Muscle of back (tissue), 11 donors: ENCODE measurements around the gene GMIP. TPM values are rescaled to one million over a fixed set of nuclear protein-coding genes. Genes with fewer than 3 reads are reported as not detected.
A peak's percentile ranks its signal among the peaks of the same experiment; 100 is the strongest.

Experiments used
- DNase-seq, 3 donors: peaks; one replicate each; pipeline versions ENCODE4 v3.0.0 to v3.0.0-alpha.2; 2013
- polyA plus RNA-seq, 10 donors: library from polyadenylated mRNA; unstranded; fragments of 120-200 nt; gene quantifications; one replicate each; pipeline ENCODE4 v1.2.1, GENCODE V29; 2013; ENCODE audit not compliant: insufficient read length in 10 of 10

GMIP gene
- polyA plus RNA-seq, 10 donors = 1.9 to 4.9 (median 2.9) TPM

DNA sequence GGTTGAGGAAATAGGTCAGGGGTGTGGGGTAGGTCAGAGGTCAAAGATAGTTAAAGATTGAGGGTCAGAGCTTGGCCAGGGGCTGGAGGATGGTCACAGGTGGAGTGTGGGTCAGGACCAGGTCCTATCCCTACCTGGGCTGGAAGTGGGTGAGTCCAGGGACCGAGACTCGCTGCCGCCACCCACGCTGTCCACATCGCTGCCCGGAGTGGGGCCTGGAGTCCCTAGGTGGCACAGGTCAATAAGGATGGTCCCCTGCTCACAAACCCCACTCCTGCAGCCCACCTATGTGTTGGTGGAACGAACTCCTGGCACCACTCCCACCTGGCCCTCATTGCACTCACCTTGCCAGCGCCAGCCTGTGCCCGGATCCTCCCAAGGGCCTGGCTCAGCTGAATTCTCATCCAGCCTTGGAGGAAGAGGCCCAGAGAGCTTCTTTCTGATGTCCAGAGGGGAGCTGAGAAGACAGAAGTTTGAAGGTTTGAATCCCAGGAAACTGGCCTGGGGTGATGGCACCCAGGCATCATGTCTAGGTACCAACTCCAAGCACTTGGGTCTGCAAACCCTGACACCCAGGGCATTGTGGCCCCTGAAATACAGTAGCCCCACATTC lies 6.8 kb downstream of the GMIP start:
- DNase-seq = no peak

DNA sequence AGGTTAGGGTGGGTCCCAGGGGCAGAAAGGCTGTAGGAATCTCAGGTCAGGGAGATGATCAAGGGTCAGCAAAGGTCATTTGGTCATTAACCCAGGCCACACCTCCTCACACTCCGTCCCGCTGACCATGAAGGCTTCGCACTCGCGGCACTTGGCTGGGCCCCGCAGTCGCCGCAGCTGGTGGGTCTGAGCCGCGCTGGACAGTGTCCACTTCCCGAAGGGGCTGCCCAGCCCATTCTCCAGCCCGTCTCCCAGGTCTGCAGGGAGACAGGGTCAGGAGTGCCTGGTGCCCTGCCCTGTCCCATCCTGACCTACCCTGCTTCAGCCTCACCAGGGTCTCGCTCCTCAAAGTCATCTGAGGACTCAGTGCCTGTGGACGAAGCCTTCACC lies 8.1 kb downstream of the GMIP start:
- DNase-seq = no peak

DNA sequence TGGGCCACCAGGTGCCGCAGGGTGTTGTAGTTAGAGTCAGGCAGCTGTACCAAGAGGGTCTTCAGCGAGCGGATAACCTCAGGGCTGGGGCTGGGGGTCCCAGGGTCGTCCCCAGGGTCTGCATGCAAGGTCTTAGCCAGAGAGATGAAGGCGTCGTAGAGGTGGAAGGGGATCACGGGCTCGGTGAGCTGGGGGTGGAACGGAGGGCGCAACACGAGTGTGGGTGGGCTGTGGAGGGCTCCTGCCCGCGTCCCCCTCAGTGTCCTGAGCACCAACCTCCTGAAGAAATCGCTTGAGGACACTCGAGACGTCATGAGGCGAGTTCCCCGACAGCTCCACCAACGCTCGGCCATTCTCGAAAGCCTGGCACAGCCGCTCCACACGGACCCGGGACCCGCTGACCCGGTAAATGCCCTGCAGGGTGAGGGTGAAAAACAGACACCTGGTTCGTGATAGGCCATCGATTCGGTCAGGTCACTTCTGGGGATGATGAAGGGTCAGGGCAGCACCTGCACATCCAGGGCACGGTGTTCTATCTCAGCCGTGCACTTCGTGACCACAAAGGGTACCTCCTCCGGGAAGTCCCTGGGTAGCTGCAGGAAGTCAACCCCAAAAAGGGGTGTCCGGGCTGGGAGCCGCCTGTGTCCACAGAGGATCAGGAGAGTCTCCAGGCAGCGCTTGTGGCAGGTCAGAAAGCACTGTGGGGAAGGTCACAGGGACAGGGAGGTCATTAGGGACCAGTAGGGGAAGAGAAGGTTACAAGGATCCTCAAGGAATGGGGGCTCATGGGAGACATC lies 8.7 kb downstream of the GMIP start:
- DNase-seq = peak in 1 of 3 donors; percentile 1

DNA sequence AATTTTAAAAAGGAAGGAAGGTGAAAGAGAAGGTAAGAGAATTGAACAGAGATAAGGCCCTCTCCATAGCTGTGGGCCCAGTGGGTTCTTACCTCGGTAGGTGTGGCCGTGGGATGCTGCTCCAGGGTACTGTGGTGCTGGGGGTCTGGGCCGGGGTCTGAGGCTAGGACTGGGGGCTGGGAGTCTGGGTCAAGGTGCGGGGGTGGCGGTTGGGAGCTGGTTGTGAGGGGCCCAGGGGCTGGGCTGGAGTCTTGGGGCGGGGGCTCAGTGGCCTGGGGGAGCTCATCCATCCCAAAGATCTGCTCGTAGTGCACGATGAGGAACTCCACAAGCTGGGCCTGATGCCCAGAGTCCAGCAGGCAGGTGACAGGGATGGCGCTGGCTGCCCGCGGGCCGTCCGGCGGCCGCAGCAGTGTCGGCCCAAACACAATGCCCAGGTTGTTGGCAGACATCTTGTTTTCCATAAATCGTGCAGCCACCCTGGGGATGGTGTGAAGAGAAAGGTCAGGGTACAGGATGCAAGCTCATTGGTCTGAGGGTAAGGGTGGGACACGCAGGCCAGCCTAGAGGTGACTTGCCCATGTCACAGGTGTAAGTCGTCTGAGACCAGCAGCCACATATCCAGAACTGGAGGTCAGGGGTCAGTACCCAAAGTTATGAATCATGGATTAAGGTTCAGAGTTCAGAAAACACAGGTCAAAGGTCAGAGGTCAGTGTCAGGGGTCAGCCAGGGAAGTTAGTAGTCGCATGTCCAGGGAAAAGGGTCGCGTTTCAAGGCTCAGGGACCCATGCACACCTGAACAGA lies 9.5 kb downstream of the GMIP start:
- DNase-seq = peak in 1 of 3 donors; percentile 4

DNA sequence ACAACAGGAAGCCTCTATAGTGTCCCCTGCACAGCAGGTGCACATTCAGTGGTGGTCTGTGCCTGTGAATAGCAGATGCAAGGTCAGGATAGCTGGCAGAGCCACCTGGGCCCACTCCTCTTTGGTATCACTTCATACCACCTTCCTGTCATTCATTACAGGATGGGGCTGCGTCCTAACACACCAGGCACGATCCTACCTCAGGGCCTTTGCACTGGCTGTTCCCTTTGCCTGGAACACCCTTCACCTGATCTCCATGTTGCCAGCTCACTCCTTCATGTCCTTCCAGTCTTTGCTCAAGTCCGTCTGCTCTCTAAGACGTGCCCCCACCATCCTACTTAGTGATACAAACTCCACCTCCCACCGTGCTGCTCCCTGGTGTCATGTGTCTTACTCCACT lies 10.8 kb downstream of the GMIP start:
- peak in 1 of 3 donors; percentile 4 for DNase-seq

DNA sequence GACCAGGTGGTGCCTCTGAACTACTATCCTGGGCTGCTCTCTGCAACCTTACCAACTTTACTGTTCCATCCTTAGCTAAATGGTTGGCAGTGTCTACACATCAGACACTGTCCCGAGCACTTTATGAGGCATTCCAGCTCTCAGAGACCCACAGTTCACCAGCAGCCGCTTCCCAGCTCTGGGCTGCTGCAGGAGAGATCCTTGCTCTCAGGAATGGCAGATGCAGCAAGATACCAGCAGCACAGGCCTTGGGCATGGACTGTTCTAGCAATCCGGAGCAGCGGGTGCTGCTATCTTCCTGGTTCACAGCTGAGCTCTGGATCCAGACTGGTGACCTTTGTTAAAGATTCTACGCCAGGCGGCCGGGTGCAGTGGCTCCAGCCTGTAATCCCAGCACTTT lies 12.1 kb downstream of the GMIP start:
- peak in 1 of 3 donors; percentile 10 for DNase-seq

DNA sequence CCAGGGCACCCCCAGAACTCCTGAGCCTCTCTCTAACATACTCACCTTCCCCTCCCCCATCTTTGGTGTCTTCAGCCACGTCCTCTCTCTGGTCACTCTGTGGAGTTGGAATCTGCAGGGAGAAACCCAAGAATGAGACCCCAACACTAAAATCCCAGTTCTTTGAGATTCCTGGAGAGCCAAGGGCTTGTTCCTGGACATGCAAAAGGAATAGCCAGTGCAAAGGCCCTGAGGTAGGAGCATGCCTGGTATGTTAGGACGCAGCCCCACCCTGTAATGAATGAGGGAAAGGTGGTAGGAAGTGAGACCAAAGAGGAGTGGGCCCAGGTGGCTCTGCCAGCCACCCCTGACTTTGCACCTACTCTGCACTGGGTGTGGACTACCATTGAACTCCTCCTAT lies 13.0 kb downstream of the GMIP start:
- no peak for DNase-seq

DNA sequence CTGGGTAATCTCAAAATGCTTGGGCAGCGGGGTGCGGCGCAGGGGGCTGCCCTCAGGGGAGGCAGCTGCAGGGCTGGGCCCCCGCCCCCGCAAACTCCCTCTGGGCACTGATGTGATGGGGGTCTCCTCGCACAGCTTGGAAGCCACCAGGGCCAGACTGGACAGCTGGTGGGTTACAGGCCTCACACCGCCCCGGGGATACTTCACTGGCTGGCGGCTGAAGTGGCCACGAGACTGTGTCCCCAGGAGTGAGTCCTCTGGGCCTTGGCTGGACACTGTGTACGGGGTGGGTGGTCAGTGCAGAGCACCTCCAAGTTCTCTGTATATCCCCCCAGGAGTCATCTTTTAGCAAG lies 13.4 kb downstream of the GMIP start:
- no peak for DNase-seq

DNA sequence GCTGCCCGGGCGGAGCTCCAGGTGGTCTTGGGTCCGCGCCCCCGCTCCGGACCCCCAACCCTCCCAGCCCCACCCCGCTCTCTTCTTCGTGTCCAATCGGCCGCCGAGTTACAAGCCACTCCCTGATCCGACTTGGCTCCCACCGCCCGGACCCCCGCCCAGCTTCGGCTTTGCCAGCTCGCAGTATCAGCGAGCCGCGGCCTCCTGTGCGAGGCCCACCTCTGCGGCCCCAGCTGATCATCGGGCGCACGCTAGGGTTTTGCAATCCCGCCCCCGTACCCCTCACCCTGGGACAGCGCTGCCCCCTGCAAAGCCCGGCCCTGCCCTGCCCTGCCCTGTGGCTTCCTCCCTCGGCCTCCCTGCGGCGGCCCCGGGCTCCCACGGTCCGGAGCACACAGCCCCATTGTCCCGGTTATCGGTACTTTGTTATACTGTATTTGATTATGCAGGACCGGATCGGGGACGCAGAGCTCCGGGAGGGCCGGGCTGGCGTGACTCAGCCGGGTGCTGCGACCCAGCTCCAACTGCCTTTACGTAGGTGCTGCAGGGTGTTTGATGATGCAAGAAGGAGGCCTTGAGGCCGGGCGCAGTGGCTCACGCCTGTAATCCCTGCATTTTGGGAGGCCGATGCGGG lies 14.8 kb downstream of the GMIP start:
- peak in 1 of 3 donors; percentile 60 for DNase-seq

DNA sequence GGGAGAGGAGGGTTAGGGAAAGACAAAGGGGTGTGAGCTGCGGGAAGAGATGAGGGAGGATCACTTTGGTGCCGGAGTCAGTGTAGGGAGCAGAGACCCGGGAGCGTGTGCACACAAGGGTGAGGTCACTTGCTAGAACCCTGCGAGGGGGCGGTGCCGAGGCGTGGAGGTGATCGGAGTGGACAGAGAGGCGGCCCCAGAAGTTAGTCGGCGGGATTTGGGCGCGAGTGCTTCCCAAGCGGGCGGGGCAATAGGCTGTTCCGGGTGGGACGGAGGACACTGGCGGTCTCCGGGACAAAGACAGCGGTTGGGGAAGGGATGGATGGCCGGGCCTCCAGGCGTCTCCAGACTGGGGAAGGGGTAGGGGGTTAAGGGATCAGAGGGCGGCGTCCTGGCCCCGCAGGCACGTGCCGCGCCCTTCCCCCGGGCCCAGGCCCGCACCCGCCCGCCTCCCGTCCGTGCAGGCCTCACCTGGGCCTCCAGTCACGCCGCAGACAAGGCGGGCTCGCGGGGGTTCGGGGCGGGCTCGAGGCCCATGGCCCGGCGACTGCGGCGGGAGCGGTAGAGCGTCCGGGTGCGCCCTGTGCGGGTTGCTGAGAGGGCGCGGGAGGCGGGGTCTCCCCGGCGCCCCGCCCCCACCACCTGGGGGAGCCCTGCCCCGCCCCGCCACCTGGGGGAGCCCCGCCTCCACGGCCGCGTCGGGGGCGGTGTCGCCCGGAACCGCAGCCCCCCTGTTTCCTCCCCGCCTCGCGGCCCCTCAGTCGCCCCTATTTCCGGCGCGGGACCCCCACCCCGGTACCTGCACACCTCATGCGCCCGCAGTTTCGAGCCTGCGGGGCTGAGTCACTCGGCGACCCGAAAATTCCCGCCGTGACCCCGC lies 15.6 kb downstream of the GMIP start, which contains the start of gene LPAR2:
Gene LPAR2, minus strand, starts transcription at position 600 of the 880 bp plus-strand sequence. CDS start 945 bp downstream, outside the sequence.
- DNase-seq = peak in 1 of 3 donors; percentile 67

DNA sequence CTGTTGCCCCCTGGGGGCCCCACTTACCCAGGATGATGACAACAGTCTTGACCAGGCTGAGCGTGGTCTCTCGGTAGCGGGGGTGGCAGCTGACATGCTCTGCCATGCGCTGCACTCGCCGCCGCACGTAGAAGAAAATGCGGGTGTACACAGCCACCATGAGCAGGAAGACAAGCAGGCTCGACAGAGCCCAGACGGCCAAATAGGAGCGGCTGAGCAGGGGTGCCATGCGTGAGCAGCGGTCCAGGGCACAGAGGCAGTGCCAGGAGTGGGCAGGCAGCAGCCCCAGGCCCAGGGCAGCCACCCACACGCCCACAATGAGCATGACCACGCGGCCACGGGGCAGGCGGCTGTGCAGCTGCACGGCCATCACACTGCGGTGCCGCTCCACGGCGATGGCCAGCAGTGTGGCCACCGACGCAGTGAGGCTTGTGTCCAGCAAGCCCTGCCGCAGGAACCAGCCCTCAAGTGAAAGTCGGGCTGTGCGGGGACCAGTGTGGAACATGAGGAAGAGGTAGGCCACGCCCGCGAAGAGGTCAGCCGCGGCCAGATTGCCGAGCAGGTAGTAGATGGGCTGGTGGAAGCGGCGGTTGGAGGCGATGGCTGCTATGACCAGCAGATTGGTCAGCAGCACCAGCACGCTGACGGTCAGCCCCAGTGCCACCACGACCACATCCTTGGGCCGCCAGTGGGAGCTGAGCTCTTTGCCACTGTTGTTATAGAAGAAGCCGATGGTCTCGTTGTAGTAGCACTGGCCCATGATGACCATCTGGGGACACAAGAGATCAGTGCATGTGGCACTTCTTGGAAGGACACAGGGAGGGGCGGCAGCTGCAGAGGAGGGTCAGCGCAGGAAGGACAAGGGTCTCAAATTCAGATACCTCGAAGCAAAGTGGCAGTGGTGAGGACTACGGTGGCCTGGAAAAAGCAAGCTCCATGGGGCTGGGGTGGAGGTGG lies 16.7 kb downstream of the GMIP start:
- no peak for DNase-seq

DNA sequence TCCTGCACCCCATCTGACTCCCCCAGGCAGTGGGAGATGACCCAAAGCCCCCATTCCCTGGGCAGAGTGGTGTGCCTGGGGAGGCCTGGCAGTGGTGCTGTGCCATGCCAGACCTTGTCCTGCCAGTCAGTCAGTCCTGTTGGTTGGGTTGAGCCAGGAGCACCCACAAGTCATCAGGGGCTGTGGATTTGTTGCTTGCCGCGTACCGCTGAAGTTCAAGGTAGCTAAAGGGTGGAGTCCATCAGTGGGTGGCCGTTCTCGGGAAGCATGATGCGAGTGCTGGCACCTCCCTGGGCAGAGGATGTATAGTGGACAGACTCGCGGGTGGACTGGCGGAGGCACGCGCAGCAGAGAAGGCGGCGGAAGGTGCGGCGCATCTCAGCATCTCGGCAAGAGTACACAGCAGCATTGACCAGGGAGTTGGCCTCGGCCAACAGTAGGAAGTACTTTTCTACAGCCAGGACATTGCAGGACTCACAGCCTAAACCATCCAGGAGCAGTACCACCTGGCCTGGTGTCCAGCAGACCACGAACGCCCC lies 19.4 kb downstream of the GMIP start:
- DNase-seq = no peak

DNA sequence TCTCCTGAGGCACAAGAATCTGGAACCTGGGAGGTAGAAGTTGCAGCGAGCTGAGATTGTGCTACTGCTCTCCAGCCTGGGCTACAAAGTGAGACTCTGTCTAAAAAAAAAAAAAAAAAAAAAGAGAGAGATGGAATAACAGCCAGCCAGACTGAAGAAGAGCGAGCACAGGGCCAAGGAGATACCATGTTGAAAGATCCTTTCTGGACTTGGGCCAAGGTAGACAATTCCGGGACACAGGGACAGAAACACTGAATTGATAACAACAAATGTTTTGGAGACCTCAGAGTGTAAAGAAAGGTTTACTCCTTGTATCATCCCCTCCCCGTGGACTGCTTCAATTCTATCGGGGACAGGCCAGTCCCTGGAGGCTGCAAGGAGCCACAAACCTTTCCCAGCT lies 20.1 kb downstream of the GMIP start:
- no peak for DNase-seq

DNA sequence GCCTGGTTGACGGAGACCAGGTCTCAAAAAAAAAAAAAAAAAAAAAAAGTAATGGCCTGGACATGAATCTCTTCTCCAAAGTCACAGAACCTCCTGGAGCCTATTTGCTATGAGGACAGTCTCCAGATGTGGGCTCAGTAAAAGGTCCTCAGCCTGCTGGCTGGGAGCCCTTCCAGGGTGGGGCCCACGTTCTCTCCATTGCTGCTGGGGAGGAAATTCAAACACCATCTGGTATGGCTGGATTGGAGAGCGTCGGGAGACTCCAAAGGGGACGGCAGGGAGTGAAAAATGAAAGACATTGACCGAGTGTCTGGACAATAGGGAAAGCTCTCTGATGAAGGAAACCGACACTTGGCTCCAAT lies 23.6 kb downstream of the GMIP start:
- DNase-seq = no peak

DNA sequence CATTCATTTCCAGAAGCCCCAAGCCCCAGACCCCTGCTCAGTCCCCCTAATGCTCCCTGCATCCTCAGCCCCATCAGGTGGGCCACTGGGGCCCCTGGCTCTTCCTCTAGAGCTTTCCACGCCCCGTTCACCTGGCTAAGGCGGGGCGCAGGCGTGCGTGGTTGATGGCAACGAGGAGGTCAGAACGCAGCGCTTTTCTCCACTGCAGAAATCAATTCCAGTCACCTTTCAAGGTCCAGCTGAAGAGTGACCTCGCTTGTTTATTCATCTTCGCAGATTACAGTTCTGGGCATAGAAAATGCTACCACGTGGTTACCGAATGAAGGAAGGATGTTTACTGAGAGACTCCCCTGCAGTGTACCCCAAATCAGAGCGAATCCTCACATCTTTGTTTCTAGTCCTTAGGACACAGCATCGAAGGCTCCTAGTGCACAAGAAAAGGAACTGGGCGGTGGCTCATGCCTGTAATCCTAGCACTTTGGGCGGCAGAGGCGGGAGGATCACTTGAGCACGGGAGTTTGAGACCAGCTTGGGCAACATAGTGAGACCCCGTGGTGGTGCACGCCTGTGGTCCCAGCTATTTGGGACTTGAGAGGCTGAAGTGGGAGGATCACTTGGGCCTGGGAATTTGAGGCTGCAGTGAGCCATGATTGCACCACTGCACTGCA lies 24.1 kb downstream of the GMIP start:
- no peak for DNase-seq

DNA sequence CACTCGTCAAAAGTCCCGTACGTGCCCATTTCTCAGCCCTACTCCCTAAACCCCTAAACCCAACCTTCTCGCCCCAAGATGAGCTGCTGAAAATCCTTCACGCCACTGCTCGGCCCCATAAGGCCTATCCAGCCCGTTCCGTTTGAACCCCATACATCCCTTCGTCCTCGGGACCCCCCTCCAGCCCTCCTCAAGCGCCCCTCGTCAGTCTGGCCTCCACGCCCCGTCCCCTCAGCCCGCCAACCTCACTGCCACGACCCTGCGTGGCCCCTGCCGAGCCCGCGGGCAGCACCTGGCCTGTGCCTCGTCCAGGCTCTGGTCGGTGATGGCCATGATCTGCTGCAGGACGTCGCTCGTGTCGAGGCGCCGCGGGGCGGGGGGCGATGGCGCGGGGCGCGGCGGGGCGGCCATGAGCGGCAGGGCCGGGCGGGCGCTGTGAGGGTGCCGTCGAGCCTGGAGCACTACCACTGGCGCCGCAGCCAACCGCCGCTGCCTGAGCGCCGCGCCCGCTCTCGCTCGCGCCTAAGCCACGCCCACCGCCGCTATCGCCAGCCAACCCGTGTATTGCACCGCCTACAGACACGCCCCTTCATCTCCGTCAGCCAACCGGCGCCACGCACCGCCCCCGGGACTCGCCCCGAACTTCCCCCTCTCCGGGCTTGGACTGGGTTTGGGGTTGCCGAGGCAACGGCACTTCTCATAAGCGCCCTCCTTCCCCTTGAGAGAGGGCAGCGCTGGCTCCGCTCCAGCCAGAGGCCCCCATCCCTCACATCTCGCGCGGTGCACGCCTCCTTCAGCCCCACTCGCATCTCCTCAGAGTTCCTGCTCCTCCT lies 25.0 kb downstream of the GMIP start, which contains the start of gene PBX4:
Gene PBX4, minus strand, starts transcription at position 469 of the 833 bp plus-strand sequence. Its CDS starts 58 bp downstream, at position 411.
- peak; percentile 89 to 97 (median 94) for DNase-seq

DNA sequence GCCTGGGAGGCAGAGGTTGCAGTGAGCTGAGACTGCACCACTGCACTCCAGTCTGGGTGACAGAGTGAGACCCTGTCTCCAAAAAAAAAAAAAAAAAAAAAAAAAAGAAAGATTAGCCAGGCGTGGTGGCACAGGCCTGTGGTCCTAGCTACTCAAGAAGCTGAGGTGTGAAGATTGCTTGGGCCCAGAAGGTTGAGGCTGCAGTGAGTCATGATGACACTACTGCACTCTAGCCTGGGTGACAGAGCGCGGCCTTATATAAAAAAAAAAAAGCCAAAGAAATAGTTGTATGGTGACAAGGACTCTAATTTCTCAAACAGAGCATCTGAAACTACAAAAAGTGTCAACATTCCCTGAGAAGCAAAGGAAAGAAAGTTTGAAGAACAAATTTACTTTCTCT lies 28.4 kb downstream of the GMIP start:
- no peak for DNase-seq

DNA sequence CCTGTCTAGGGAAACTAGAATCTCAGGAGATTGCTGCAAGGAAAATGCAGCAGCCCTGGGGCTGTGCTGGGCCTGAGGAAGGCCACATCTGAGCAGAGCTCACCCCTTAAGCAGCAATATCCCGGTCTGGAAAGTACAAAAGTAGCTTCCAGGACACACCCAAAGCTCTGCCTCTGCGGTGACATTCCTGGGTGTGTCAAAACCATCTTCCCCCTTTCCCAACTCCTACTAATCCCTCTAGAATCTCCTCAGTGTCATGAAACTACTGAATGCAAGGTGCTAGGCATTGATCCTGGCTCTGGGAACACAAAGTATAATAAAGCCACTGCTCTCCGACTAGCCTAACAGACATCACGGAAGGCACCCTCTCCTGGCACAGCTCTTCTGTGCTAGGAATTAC lies 30.0 kb downstream of the GMIP start:
- DNase-seq = no peak
